ENCODE data around the gene RCBTB2.

DNA sequence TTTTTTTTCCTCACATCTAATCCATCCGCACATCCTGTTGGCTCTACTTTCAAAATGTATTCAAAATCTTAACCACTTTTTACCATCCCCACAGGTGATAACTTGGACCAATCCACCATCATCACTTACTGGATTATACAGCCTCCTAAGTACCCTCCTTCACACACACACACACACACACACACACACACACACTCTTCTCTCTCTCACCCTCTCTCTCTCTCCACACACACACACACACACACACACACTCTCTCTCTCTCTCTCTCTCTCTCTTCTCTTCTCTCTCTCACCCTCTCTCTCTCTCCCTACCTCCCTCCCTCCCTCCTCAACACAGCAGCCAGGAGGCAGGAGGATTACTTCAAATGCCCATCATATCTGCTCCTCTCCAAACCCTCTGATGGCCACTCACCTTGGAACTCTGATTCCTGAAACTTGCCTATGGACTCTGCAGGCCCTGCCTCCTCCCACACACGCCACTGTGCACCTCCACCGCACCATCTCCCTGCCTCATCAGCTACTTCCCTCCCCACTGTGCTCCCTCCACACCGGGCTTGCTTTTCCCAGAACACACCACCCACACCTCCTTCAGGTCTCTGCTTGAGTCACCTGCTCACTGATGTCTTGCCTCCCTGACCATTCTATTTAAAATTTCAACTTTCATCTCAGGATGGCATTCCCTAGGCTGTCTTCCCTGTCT, 39.7 kb downstream of the RCBTB2 start:
- TF ChIP-seq POLR2AphosphoS5 (IDR thresholded peaks at IDR 0.05; ENCODE audit: low read depth, low read length), result no peak
- no peak for TF ChIP-seq TAF1 (IDR thresholded peaks at IDR 0.05; ENCODE audit: borderline replicate concordance, low read depth, low read length)
- no peak for TF ChIP-seq POLR2A (IDR thresholded peaks at IDR 0.05; ENCODE audit: low read depth, low read length)

All from GM12892 (cell line).